Skeletal muscle tissue (tissue), 4 donors: ENCODE results near the gene SLC6A1. TPM values are rescaled to one million over a fixed set of nuclear protein-coding genes. Genes with fewer than 3 reads are reported as not detected.

Experiments used
- H3K27ac ChIP-seq: one replicate; pipeline ENCODE4 v1.7.0; 2013; ENCODE audit warnings: mild to moderate bottlenecking, low read depth, low read length, inconsistent platforms
- H3K27me3 ChIP-seq, 3 donors: one replicate each; pipeline ENCODE4 v1.7.0; 2013; ENCODE audit warnings: low read length in 3 of 3; ENCODE audit not compliant: control insufficient read depth in 3 of 3, insufficient read depth in 3 of 3
- H3K36me3 ChIP-seq, 3 donors: one replicate each; pipeline ENCODE4 v1.7.0; 2013; ENCODE audit warnings: low read length in 3 of 3; ENCODE audit not compliant: control insufficient read depth in 3 of 3, insufficient read depth in 3 of 3
- H3K4me1 ChIP-seq, 3 donors: one replicate each; pipeline ENCODE4 v1.7.0; 2013; ENCODE audit warnings: low read length in 3 of 3, mild to moderate bottlenecking in 3 of 3; ENCODE audit not compliant: control insufficient read depth in 3 of 3, insufficient read depth in 3 of 3
- H3K4me3 ChIP-seq, 3 donors: one replicate each; pipeline ENCODE4 v1.7.0; 2013; ENCODE audit warnings: low read length in 3 of 3
- H3K9ac ChIP-seq, 3 donors: one replicate each; pipeline ENCODE4 v1.7.0; 2013; ENCODE audit warnings: low read length in 3 of 3, mild to moderate bottlenecking in 3 of 3, moderate library complexity in 2 of 3, low read depth in 1 of 3
- H3K9me3 ChIP-seq, 3 donors: one replicate each; pipeline ENCODE4 v1.7.0; 2013; ENCODE audit warnings: low read length in 3 of 3; ENCODE audit not compliant: control insufficient read depth in 3 of 3
- total RNA-seq: library from RNA; depleted of rRNA; stranded (reverse); fragments of >200 nt; gene quantifications from one replicate; pipeline ENCODE4 v1.2.3, GENCODE V29; 2014
- donor health status: Osteomylitis.

SLC6A1 gene
- total RNA-seq, 1 donor from 2014 or later = 2.6 TPM

- no peaks in the 10 kb centered on the region for H3K9me3 ChIP-seq
- no peak overlapping the region for H3K4me3 ChIP-seq
- H3K27ac ChIP-seq = no peak overlapping the region
- peaks cover 0 to 5% (median 4%) of the 10 kb centered on the region in 3 donors for H3K4me1 ChIP-seq
- peaks cover 22 to 38% (median 30%) of the 10 kb centered on the region in 3 donors for H3K27me3 ChIP-seq
- no peak overlapping the region for H3K9ac ChIP-seq
- H3K36me3 ChIP-seq = no peaks in the 10 kb centered on the region
Observed at GRCh38 chr3:10988991-10989484, 3.5 kb upstream of the SLC6A1 start.

GRCh38 chr3:10992943-10993728 lies 588 bp downstream of the SLC6A1 start:
- Histone ChIP-seq H3K4me3 (peak overlapping the region in 2 of 3 donors; percentile 42 to 61), H3K4me1 (peaks cover 0 to 5% (median 4%) of the 10 kb centered on the region in 3 donors), H3K9ac (peak overlapping the region in 2 of 3 donors; percentile 32 to 60), H3K36me3 (no peaks in the 10 kb centered on the region), H3K9me3 (no peaks in the 10 kb centered on the region), H3K27me3 (peaks cover 47 to 60% (median 57%) of the 10 kb centered on the region in 3 donors), H3K27ac (no peak overlapping the region)

GRCh38 chr3:10993729-10994065 lies 1.1 kb downstream of the SLC6A1 start:
- Histone ChIP-seq H3K27me3 (peaks cover 51 to 63% (median 57%) of the 10 kb centered on the region in 3 donors), H3K4me1 (peaks cover 0 to 5% (median 4%) of the 10 kb centered on the region in 3 donors), H3K27ac (no peak overlapping the region), H3K9me3 (no peaks in the 10 kb centered on the region), H3K4me3 (peak overlapping the region in 1 of 3 donors; percentile 61), H3K9ac (peak overlapping the region in 2 of 3 donors; percentile 32 to 60), H3K36me3 (no peaks in the 10 kb centered on the region)

- no peaks in the 10 kb centered on the region for H3K36me3 ChIP-seq
- H3K4me1 ChIP-seq = peaks cover 0 to 5% (median 4%) of the 10 kb centered on the region in 3 donors
- H3K27me3 ChIP-seq = peaks cover 51 to 64% (median 54%) of the 10 kb centered on the region in 3 donors
- H3K4me3 ChIP-seq = no peak overlapping the region
- H3K9me3 ChIP-seq = no peaks in the 10 kb centered on the region
- no peak overlapping the region for H3K9ac ChIP-seq
- H3K27ac ChIP-seq = peak overlapping the region; percentile 19
Observed at GRCh38 chr3:10994306-10994705, 1.8 kb downstream of the SLC6A1 start.

- no peak overlapping the region for H3K4me3 ChIP-seq
- no peak overlapping the region for H3K9ac ChIP-seq
- H3K9me3 ChIP-seq = no peaks in the 10 kb centered on the region
- H3K27ac ChIP-seq = no peak overlapping the region
- peaks cover 52 to 68% (median 58%) of the 10 kb centered on the region in 3 donors for H3K27me3 ChIP-seq
- no peaks in the 10 kb centered on the region for H3K36me3 ChIP-seq
- peaks cover 0 to 5% (median 4%) of the 10 kb centered on the region in 3 donors for H3K4me1 ChIP-seq
Observed at GRCh38 chr3:10995871-10996270, 3.3 kb downstream of the SLC6A1 start.

- Histone ChIP-seq H3K9ac (no peak overlapping the region), H3K27ac (no peak overlapping the region), H3K9me3 (no peaks in the 10 kb centered on the region), H3K27me3 (peaks cover 51 to 67% (median 61%) of the 10 kb centered on the region in 3 donors), H3K4me1 (peaks cover 0 to 5% (median 4%) of the 10 kb centered on the region in 3 donors), H3K36me3 (no peaks in the 10 kb centered on the region), H3K4me3 (no peak overlapping the region)
Observed at GRCh38 chr3:10996345-10997013, 3.9 kb downstream of the SLC6A1 start.

- Histone ChIP-seq H3K9ac (no peak overlapping the region), H3K27ac (no peak overlapping the region), H3K4me1 (peaks cover 0 to 6% (median under 1%) of the 10 kb centered on the region in 3 donors), H3K4me3 (no peak overlapping the region), H3K36me3 (no peaks in the 10 kb centered on the region), H3K9me3 (no peaks in the 10 kb centered on the region), H3K27me3 (peaks cover 48 to 60% (median 57%) of the 10 kb centered on the region in 3 donors)
Observed at GRCh38 chr3:10997196-10997595, 4.6 kb downstream of the SLC6A1 start.

- Histone ChIP-seq H3K9me3 (no peaks in the 10 kb centered on the region), H3K4me1 (peaks cover 0 to 4% (median 4%) of the 10 kb centered on the region in 3 donors), H3K27me3 (peaks cover 41 to 52% (median 52%) of the 10 kb centered on the region in 3 donors), H3K36me3 (no peaks in the 10 kb centered on the region), H3K4me3 (no peak overlapping the region), H3K9ac (no peak overlapping the region), H3K27ac (no peak overlapping the region)
Observed at GRCh38 chr3:10998542-10998941, 6.0 kb downstream of the SLC6A1 start.

GRCh38 chr3:10999221-11000107 lies 6.9 kb downstream of the SLC6A1 start:
- Histone ChIP-seq H3K36me3 (no peaks in the 10 kb centered on the region), H3K4me1 (peaks cover 0 to 4% (median 4%) of the 10 kb centered on the region in 3 donors), H3K27me3 (peaks cover 32 to 44% (median 44%) of the 10 kb centered on the region in 3 donors), H3K9ac (no peak overlapping the region), H3K4me3 (no peak overlapping the region), H3K27ac (no peak overlapping the region), H3K9me3 (no peaks in the 10 kb centered on the region)
